H1 (cell line): ENCODE data around the gene FOXN3.

Experiments
- CREB1 ChIP-seq: IDR thresholded peaks from 2 replicates; pipeline ENCODE4 v1.6.1; 2012; ENCODE audit warnings: inconsistent platforms
- EGR1 ChIP-seq: IDR thresholded peaks from 2 replicates; pipeline ENCODE4 v1.6.1; 2011; ENCODE audit warnings: low read depth, low read length, borderline replicate concordance
- EP300 ChIP-seq, 2 experiments: IDR thresholded peaks; 1 replicate in 1 of 2; 2 replicates in 1 of 2; pipeline ENCODE4 v1.6.1; 2011 to 2012; ENCODE audit warnings: low read depth in 2 of 2, low read length in 2 of 2, mild to moderate bottlenecking in 2 of 2, borderline replicate concordance in 1 of 2, inconsistent platforms in 1 of 2, moderate library complexity in 1 of 2
- JUN ChIP-seq: IDR thresholded peaks from 2 replicates; pipeline ENCODE4 v1.6.1; 2011; ENCODE audit warnings: low read depth, mild to moderate bottlenecking, improper control_type of control experiment, low read length
- MAFK ChIP-seq: IDR thresholded peaks from 2 replicates; pipeline ENCODE4 v1.6.1; 2012; ENCODE audit warnings: low read depth, mild to moderate bottlenecking, improper control_type of control experiment, low read length
- TAF1 ChIP-seq: IDR thresholded peaks from 2 replicates; pipeline ENCODE4 v1.6.1; 2011; ENCODE audit warnings: mild to moderate bottlenecking, low read depth, low read length
- TBP ChIP-seq: IDR thresholded peaks from 2 replicates; pipeline ENCODE4 v1.6.1; 2011; ENCODE audit warnings: low read depth, low read length, improper control_type of control experiment
- TF ChIP-seq, protein P1 (sequence below), 3 experiments: IDR thresholded peaks; 1 replicate in 2 of 3; 2 replicates in 1 of 3; pipeline versions ENCODE4 v1.5.1 to v1.6.1; 2011; ENCODE audit warnings: low read length in 3 of 3, mild to moderate bottlenecking in 3 of 3, inconsistent platforms in 2 of 3, low read depth in 1 of 3, moderate library complexity in 1 of 3; ENCODE audit not compliant: insufficient read depth in 1 of 3; ENCODE audit errors: control extremely low read depth in 1 of 3
- TF ChIP-seq, protein P2 (sequence below): IDR thresholded peaks from 2 replicates; pipeline ENCODE4 v1.6.1; 2012; ENCODE audit warnings: low read length, inconsistent platforms
- TF ChIP-seq, protein P3 (sequence below): IDR thresholded peaks from 2 replicates; pipeline ENCODE4 v1.6.1; 2011; ENCODE audit warnings: low read length, improper control_type of control experiment
- TF ChIP-seq, protein P4 (sequence below): IDR thresholded peaks from 2 replicates; pipeline ENCODE4 v1.6.1; 2012; ENCODE audit warnings: inconsistent platforms

DNA sequence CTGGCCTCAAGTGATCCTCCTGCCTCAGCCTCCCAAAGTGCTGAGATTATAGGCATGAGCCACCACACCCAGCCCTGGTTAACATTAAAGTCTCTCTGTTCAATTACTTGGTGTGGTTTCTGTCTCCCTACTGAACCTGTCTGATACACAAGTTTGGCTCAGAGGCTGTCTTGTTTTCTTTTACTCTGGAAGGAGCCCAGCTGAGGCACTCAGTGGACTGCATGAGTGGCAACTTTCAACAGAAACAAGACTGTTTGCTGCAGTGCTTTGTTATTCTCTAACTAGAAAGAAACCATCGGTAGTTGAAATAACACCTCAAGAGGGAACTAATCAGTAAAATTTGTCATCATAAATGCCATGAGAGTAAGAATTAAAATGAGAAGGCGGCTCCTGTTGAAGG is 238.7 kb downstream of the FOXN3 start:
- TF ChIP-seq EGR1 (no peak), TBP (no peak), CREB1 (no peak), JUN (no peak), EP300 (IDR thresholded peaks at IDR 0.05; ENCODE audit: borderline replicate concordance in 1 of 2, low read depth in 2 of 2, low read length in 2 of 2) (no peak), TAF1 (no peak), MAFK (no peak)
- TF ChIP-seq, protein P1, sequence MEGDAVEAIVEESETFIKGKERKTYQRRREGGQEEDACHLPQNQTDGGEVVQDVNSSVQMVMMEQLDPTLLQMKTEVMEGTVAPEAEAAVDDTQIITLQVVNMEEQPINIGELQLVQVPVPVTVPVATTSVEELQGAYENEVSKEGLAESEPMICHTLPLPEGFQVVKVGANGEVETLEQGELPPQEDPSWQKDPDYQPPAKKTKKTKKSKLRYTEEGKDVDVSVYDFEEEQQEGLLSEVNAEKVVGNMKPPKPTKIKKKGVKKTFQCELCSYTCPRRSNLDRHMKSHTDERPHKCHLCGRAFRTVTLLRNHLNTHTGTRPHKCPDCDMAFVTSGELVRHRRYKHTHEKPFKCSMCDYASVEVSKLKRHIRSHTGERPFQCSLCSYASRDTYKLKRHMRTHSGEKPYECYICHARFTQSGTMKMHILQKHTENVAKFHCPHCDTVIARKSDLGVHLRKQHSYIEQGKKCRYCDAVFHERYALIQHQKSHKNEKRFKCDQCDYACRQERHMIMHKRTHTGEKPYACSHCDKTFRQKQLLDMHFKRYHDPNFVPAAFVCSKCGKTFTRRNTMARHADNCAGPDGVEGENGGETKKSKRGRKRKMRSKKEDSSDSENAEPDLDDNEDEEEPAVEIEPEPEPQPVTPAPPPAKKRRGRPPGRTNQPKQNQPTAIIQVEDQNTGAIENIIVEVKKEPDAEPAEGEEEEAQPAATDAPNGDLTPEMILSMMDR (IDR thresholded peaks at IDR 0.05; ENCODE audit: control extremely low read depth in 1 of 3, insufficient read depth in 1 of 3, low read depth in 1 of 3, low read length in 3 of 3) = no peak
- TF ChIP-seq, protein P2, sequence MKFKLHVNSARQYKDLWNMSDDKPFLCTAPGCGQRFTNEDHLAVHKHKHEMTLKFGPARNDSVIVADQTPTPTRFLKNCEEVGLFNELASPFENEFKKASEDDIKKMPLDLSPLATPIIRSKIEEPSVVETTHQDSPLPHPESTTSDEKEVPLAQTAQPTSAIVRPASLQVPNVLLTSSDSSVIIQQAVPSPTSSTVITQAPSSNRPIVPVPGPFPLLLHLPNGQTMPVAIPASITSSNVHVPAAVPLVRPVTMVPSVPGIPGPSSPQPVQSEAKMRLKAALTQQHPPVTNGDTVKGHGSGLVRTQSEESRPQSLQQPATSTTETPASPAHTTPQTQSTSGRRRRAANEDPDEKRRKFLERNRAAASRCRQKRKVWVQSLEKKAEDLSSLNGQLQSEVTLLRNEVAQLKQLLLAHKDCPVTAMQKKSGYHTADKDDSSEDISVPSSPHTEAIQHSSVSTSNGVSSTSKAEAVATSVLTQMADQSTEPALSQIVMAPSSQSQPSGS = no peak
- TF ChIP-seq, protein P3, sequence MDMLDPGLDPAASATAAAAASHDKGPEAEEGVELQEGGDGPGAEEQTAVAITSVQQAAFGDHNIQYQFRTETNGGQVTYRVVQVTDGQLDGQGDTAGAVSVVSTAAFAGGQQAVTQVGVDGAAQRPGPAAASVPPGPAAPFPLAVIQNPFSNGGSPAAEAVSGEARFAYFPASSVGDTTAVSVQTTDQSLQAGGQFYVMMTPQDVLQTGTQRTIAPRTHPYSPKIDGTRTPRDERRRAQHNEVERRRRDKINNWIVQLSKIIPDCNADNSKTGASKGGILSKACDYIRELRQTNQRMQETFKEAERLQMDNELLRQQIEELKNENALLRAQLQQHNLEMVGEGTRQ = no peak
- TF ChIP-seq, protein P4, sequence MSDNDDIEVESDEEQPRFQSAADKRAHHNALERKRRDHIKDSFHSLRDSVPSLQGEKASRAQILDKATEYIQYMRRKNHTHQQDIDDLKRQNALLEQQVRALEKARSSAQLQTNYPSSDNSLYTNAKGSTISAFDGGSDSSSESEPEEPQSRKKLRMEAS = no peak
